Activated T-helper 1 cell treated with anti-CD3 and anti-CD28 coated beads, Interleukin-12 subunit alpha, Interleukin-12 subunit beta, Interleukin-2, Interleukin-4 antibody, amounts not matched to agents 30 ng/mL and 10 ng/mL and 1 ng/mL, durations not matched to agents 14 hours and 24 hours and 36 hours (primary cell): ENCODE results near the gene IARS1. TPM values are rescaled to one million over a fixed set of nuclear protein-coding genes. Genes with fewer than 3 reads are reported as not detected.

ENCODE experiments used
- DNase-seq: peaks from one replicate; pipeline ENCODE4 v3.0.0; 2021; ENCODE audit warnings: low spot score
- H3K27ac Mint-ChIP-seq: one replicate; pipeline ENCODE4 v1.8.0; 2021; ENCODE audit warnings: mild to moderate bottlenecking, mixed read lengths
- H3K27me3 Mint-ChIP-seq: one replicate; pipeline ENCODE4 v1.8.0; 2022; ENCODE audit warnings: mild to moderate bottlenecking, moderate library complexity, mixed read lengths; ENCODE audit not compliant: insufficient read depth
- H3K36me3 Mint-ChIP-seq: one replicate; pipeline ENCODE4 v1.8.0; 2021; ENCODE audit warnings: low read depth, mixed read lengths
- H3K4me1 Mint-ChIP-seq: one replicate; pipeline ENCODE4 v1.8.0; 2021; ENCODE audit warnings: low read depth, mixed read lengths
- H3K4me3 Mint-ChIP-seq: one replicate; pipeline ENCODE4 v1.8.0; 2021; ENCODE audit warnings: mild to moderate bottlenecking, moderate library complexity, mixed read lengths
- H3K9me3 Mint-ChIP-seq: one replicate; pipeline ENCODE4 v1.8.0; 2021; ENCODE audit warnings: mixed read lengths
- intact Hi-C: fragments of 100-400 bp; cut with micrococcal nuclease; formaldehyde crosslinking; loops from one replicate; pipeline ENCODE4 v1.15.1; 2024
- total RNA-seq: library from RNA; stranded (reverse); gene quantifications from 2 replicates; pipeline ENCODE4 v1.2.3, GENCODE V29; 2022

The IARS1 gene
- 208 and 217 TPM in 2 replicates for total RNA-seq

DNA sequence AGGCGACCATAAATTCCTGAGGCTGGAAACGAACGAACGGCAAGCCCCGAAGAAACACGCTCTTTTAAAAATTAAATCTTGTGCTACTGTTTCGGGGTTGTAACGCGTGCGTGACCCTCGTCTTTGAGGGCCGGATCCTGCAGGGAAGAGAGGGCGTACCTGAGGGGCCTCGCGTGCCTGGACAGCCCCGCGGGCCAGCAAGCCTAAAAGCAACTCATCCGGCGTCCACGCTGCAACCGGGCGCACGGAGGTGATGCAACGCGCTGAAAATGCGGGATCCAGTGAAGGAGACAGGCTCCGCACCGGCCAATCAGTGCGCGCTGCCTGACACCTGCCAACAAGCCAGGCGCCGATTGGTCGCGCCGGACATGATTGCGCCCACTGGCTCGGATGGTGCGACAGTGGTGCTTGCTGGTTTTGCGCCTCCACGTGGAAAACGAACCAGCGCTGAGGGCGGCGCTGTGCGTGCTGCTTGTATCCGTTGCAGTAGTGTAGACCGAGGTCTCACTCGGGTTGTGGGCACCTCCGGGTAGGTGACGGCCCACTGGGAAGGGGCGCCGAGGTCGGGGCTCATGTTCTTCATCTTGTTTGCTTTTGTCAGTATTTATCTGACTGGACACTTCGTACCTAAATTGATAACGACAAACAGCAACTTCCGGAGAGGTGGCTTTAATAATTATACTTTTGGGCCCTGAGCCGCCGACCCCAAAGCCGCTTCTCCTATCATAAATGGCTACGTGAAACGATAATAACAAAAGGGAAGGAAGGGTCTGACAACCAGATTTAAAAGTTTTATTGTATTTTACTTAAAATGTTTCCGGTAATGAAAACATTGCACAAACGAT is at the start of gene IARS1:
TSS of gene IARS1 (minus strand) at position 246 of the 845 bp plus-strand sequence. CDS start 4,278 bp downstream, outside the sequence.
- peaks cover 64% of the 10 kb centered on the region for H3K4me1 Mint-ChIP-seq
- peak within 1 kb of the TSS; percentile 98 for H3K27ac Mint-ChIP-seq
- DNase-seq = peak; percentile 100
- H3K27me3 Mint-ChIP-seq = no peaks in the 10 kb centered on the region
- H3K4me3 Mint-ChIP-seq = peak within 1 kb of the TSS; percentile 98
- peaks cover 40% of the 10 kb centered on the region for H3K36me3 Mint-ChIP-seq
- no peaks in the 10 kb centered on the region for H3K9me3 Mint-ChIP-seq
- intact Hi-C loops = loop anchor here (1.0 to 5.0 kb wide), 10 partner anchors 17 to 1159 kb away; partner anchors contain the start of genes CENPP, FAM120A, FAM120AOS and IPPK

DNA sequence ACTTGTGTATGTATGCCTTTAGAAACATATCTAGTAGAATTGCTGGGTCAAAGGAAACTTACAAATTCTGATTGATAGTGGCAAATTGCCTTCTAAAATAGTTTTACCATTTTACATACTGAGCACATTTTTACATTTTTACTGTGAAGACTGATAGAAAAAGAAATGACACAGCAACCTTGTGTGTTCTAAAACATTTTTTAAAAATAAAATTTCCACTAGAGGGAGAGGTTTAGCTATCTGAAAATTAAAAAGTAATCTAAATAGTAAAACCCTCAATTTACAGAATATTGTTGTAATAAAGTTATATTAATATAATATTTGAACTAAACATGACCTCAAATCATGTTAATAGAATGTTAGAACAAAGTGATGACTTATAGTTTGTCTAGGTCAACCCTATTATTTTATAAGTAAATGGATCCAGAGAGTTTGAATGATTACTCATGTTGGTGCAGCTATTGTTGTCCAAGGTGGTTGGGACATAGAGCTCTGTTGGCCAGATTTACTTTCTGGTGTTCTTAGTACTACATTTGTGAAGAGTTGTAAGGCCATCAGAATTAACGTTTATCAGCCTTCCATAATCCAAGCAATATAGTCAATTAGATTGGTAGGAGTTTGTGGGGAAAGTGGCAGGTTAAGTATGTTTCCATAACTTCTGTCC is 49.5 kb upstream of the IARS1 start:
- Mint-ChIP-seq H3K36me3 (peaks cover 43% of the 10 kb centered on the region), H3K4me1 (no peaks in the 10 kb centered on the region), H3K27ac (no peak overlapping the region), H3K4me3 (no peak overlapping the region), H3K9me3 (no peaks in the 10 kb centered on the region), H3K27me3 (no peaks in the 10 kb centered on the region)
- no peak for DNase-seq
- intact Hi-C loops = no loop called here

DNA sequence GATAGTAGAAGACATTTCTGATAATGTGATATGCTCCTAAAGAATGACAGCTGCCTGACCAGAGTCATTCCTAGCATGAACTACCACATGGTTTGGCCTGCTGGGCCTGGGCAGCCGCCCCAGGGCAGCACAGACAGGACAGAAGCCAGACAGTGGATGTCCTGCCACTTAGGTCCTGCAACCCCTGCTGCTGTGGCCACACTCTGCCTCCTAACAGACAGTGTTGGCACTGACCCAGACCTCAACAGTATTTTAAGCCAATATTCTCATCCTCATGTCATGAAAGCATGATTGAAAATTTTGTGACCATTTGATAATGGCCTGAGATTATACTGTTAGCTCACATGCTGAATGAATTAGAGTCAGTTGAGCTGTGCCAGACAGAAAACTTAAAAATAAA is 48.1 kb upstream of the IARS1 start:
- no peaks in the 10 kb centered on the region for H3K9me3 Mint-ChIP-seq
- no peak overlapping the region for H3K4me3 Mint-ChIP-seq
- no peak overlapping the region for H3K27ac Mint-ChIP-seq
- H3K4me1 Mint-ChIP-seq = no peaks in the 10 kb centered on the region
- intact Hi-C loops = no loop called here
- DNase-seq = no peak
- peaks cover 39% of the 10 kb centered on the region for H3K36me3 Mint-ChIP-seq
- no peaks in the 10 kb centered on the region for H3K27me3 Mint-ChIP-seq

GRCh38 chr9:92333282-92333634 is 39.8 kb upstream of the IARS1 start:
- H3K27me3 Mint-ChIP-seq = no peaks in the 10 kb centered on the region
- intact Hi-C loops = no loop called here
- H3K36me3 Mint-ChIP-seq = peaks cover 10% of the 10 kb centered on the region
- H3K27ac Mint-ChIP-seq = no peak overlapping the region
- H3K4me3 Mint-ChIP-seq = no peak overlapping the region
- peaks cover 5% of the 10 kb centered on the region for H3K4me1 Mint-ChIP-seq
- no peak for DNase-seq
- H3K9me3 Mint-ChIP-seq = no peaks in the 10 kb centered on the region

- intact Hi-C loops = no loop called here
- peaks cover 8% of the 10 kb centered on the region for H3K4me1 Mint-ChIP-seq
- peaks cover 8% of the 10 kb centered on the region for H3K36me3 Mint-ChIP-seq
- DNase-seq = no peak
- no peaks in the 10 kb centered on the region for H3K9me3 Mint-ChIP-seq
- no peaks in the 10 kb centered on the region for H3K27me3 Mint-ChIP-seq
- H3K4me3 Mint-ChIP-seq = no peak overlapping the region
- H3K27ac Mint-ChIP-seq = no peak overlapping the region
These were observed 39.2 kb upstream of the IARS1 start for GRCh38 chr9:92332577-92333281.

- H3K9me3 Mint-ChIP-seq = no peaks in the 10 kb centered on the region
- no peak for DNase-seq
- no peak overlapping the region for H3K4me3 Mint-ChIP-seq
- H3K4me1 Mint-ChIP-seq = peaks cover 28% of the 10 kb centered on the region
- intact Hi-C loops = no loop called here
- no peak overlapping the region for H3K27ac Mint-ChIP-seq
- H3K27me3 Mint-ChIP-seq = no peaks in the 10 kb centered on the region
- peaks cover 8% of the 10 kb centered on the region for H3K36me3 Mint-ChIP-seq
These were observed 34.7 kb upstream of the IARS1 start for GRCh38 chr9:92328225-92328624.

DNA sequence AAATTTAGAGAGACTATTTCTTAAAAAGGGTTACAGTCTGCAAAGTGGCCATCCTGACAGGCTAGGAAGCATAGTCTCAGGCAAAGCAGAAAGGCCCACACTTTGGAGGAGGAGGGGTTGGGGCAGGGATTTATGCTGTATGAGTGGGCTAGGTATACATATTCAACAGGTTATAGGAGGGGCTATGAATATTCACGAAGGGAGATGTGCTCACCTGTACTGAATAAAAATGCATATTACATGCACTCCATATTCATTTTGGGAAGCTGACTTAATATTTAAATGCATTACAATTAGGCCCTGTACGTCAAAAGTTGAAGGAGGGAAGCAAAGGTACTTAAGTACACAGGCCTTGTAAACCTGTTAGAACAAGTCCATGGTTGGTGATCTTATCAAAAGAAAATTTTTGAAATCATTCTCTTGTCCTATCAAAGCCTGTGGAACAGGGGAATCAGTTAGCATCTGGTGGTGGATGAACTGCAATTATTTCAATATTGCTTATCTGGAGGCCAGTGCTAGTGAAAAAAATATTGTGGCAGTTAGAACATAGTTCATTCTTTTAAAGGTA is 33.9 kb upstream of the IARS1 start:
- Mint-ChIP-seq H3K4me1 (peaks cover 32% of the 10 kb centered on the region), H3K9me3 (no peaks in the 10 kb centered on the region), H3K27ac (peak overlapping the region; percentile 96), H3K36me3 (peaks cover 15% of the 10 kb centered on the region), H3K4me3 (peak overlapping the region; percentile 93), H3K27me3 (no peaks in the 10 kb centered on the region)
- intact Hi-C loops = no loop called here
- no peak for DNase-seq

DNA sequence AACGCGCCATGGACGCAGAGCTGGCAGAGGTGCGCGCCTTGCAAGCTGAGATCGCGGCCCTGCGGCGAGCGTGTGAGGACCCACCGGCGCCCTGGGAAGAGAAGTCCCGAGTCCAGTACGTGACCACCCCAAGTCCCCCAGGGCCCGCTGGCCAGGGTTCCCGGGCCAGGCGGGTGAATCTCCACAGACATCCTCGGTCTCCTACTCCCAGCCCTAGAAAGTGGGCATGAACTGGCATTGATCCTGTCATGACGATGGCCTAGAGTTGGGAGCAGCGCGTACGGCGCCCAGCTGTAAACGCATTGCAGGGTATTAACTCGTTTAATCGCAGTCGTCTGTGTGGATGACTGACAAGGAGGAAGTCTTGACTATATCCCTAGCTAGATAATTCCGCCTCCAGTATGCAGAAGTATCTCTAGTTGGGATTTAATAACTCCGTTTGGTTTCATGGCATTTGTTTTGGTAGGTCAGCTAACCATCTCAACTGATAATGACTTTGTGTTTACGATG is 32.5 kb upstream of the IARS1 start:
- H3K36me3 Mint-ChIP-seq = peaks cover 21% of the 10 kb centered on the region

DNA sequence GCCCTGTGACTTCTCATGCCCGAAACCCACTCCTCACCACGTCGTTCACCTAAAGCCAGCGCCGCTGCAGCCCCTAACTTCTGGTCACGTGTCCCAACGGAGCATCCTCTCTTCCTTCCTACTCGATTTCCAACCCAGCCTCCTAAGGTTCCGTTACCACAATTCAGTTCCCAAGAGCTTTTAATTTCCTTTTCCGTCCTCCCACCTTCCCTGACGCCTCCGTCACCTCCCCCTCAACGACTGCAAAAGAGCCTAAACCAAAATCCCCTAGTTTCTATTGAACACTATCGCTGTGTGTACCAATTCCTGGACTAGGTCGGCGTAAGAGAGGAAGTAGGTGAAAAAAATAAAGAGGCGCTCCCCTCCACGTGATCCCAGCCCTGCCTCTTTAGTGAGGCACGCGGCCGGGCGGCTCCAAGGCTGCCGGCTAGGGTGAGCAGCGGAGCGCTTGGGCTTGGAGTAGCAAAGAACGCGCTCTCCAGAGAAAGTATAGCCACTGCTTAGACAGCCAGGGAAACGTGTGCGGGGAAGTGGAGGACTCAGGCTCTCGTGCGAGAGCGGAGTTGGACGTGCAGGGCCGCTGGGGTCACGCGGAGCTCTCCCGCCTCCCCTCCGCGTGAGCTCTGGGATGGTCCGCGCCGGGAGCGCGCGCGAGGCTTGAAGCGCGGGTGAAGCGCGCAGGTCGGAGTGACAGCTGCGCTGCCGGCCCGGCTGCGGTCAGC is 31.9 kb upstream of the IARS1 start, which contains the start of the genes CENPP and NOL8:
TSS of gene CENPP (plus strand) at position 685 of the 722 bp plus-strand sequence.
TSS of gene NOL8 (minus strand) at position 82 of the 722 bp plus-strand sequence. CDS start 1,189 bp downstream, outside the sequence.
- peak within 1 kb of the TSS; percentile 96 for H3K27ac Mint-ChIP-seq
- H3K27me3 Mint-ChIP-seq = no peaks in the 10 kb centered on the region
- peak; percentile 81 for DNase-seq
- H3K9me3 Mint-ChIP-seq = no peaks in the 10 kb centered on the region
- peaks cover 24% of the 10 kb centered on the region for H3K36me3 Mint-ChIP-seq
- H3K4me3 Mint-ChIP-seq = peak within 1 kb of the TSS; percentile 93
- intact Hi-C loops = loop anchor here (1.0 kb wide), 9 partner anchors 32 to 771 kb away; partner anchors contain the start of genes CARD19, IARS1, IPPK and SPTLC1
- H3K4me1 Mint-ChIP-seq = peaks cover 32% of the 10 kb centered on the region

More for the DNA sequence above, 32.5 kb upstream of the IARS1 start:
- intact Hi-C loops = loop anchor here (1.0 kb wide), 10 partner anchors 33 to 770 kb away; partner anchors contain the start of genes CARD19, IARS1, IPPK and SPTLC1
- DNase-seq = no peak
- no peaks in the 10 kb centered on the region for H3K9me3 Mint-ChIP-seq
- H3K27ac Mint-ChIP-seq = peak overlapping the region; percentile 96
- peaks cover 32% of the 10 kb centered on the region for H3K4me1 Mint-ChIP-seq
- H3K4me3 Mint-ChIP-seq = peak overlapping the region; percentile 93
- no peaks in the 10 kb centered on the region for H3K27me3 Mint-ChIP-seq

DNA sequence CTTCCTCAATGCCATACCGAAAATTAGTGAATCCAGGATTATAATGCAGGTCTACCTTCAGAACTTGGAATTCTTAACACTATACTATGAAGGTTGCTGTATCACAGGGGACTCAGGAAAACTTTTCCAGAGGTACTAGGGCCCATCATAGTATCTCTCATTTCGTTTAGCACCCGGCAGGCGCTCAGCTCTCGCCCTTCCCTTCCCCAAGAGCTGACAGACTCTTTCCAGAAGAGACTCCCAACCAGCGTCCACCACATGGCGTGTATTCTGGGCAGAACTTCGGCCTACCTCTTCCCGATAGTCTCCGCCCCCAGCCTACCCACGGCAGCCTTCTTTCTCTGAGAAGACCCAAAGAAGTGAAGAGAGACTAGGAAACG is 31.4 kb upstream of the IARS1 start:
- Mint-ChIP-seq H3K4me3 (peak overlapping the region; percentile 93), H3K27me3 (no peaks in the 10 kb centered on the region), H3K36me3 (peaks cover 28% of the 10 kb centered on the region), H3K4me1 (peaks cover 32% of the 10 kb centered on the region), H3K9me3 (no peaks in the 10 kb centered on the region), H3K27ac (peak overlapping the region; percentile 96)
- intact Hi-C loops = loop anchor here (1.0 kb wide), 9 partner anchors 32 to 771 kb away; partner anchors contain the start of genes CARD19, IARS1, IPPK and SPTLC1
- DNase-seq = no peak

GRCh38 chr9:92324431-92324830 is 30.9 kb upstream of the IARS1 start:
- peak overlapping the region; percentile 93 for H3K4me3 Mint-ChIP-seq
- no peaks in the 10 kb centered on the region for H3K9me3 Mint-ChIP-seq
- no peak for DNase-seq
- intact Hi-C loops = no loop called here
- peaks cover 32% of the 10 kb centered on the region for H3K4me1 Mint-ChIP-seq
- H3K36me3 Mint-ChIP-seq = peaks cover 32% of the 10 kb centered on the region
- H3K27ac Mint-ChIP-seq = peak overlapping the region; percentile 96
- H3K27me3 Mint-ChIP-seq = no peaks in the 10 kb centered on the region
